T-helper 1 cell treated with Interleukin-12 subunit alpha and Interleukin-12 subunit beta and Interleukin-4 antibody, amounts not matched to agents 30 μg/mL and 1 μg/mL, for 36 hours (primary cell): ENCODE results near the gene POLR2H.
"Not testable (repeated sequence)": the region's sequence is repeated elsewhere in the genome, so short reads cannot be mapped to it uniquely, and the experiment has no call there.

Experiments
- H3K27ac Mint-ChIP-seq: one replicate; pipeline ENCODE4 v1.8.0; 2021; ENCODE audit warnings: mild to moderate bottlenecking, mixed read lengths
- H3K27me3 Mint-ChIP-seq: one replicate; pipeline ENCODE4 v1.8.0; 2021; ENCODE audit warnings: low read depth, mixed read lengths
- H3K36me3 Mint-ChIP-seq: one replicate; pipeline ENCODE4 v1.8.0; 2021; ENCODE audit warnings: low read depth, mixed read lengths
- H3K4me1 Mint-ChIP-seq: one replicate; pipeline ENCODE4 v1.8.0; 2021; ENCODE audit warnings: low read depth, mixed read lengths
- H3K4me3 Mint-ChIP-seq: one replicate; pipeline ENCODE4 v1.8.0; 2021; ENCODE audit warnings: mild to moderate bottlenecking, moderate library complexity, mixed read lengths
- H3K9me3 Mint-ChIP-seq: one replicate; pipeline ENCODE4 v1.8.0; 2021; ENCODE audit warnings: mixed read lengths

Gene POLR2H

DNA sequence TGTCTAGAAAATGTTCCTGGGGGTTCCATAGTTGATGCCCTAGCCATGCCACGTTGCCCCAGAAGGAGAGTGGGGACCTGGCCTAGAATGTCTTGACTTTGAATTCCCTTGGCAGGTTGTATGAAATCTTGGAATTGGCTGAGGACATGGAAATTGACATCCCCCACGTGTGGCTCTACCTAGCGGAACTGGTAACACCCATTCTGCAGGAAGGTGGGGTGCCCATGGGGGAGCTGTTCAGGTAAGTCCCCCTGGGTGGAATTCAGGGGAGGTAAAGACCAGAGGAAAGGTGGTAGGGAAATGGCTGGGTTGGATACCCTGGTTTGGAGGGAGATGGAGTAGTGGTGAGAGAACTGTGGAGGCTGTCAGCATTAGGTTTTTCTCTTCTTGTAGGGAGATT is 33.0 kb upstream of the POLR2H start:
- peaks cover 14% of the 10 kb centered on the region for H3K4me1 Mint-ChIP-seq
- no peak overlapping the region for H3K27ac Mint-ChIP-seq
- no peaks in the 10 kb centered on the region for H3K9me3 Mint-ChIP-seq
- H3K4me3 Mint-ChIP-seq = no peak overlapping the region
- no peaks in the 10 kb centered on the region for H3K27me3 Mint-ChIP-seq
- H3K36me3 Mint-ChIP-seq = peaks cover 83% of the 10 kb centered on the region

DNA sequence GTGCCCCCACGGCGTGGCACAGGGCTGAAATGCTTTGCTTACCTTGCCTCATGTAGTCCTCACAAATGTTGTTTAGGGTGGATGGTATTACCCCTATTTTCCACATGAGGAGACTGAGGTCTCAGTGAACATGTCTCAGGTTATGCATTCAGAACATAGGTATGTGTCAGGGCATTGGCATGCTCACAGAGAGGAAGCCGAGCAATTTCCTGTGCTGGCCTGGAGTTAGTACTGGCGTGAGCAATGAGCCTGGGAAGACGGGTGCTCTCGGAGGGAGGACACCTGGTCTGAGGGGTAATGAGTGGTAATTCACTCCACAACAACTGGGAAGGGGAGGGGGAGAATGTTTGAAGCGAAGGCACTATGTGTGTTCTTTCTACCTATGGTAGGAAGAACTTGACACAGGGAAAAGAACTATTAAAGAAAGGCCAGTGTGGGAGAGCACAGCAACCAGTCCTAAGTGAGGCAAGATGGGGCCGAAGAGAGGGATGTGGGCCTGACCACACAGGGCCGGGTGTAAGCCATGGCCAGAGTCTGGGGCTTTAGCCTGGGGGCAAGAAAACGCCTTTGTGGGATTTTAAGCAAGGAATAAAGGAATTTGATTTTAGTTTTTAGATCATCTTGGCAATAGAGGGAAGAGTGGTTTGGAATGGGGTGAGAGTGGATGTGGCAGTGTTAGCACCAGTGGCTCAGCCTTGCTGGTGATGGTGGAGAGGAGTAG is 29.0 kb upstream of the POLR2H start:
- Mint-ChIP-seq H3K27ac (peak overlapping the region; percentile 65), H3K9me3 (no peaks in the 10 kb centered on the region), H3K36me3 (peaks cover 68% of the 10 kb centered on the region), H3K4me3 (no peak overlapping the region), H3K4me1 (peaks cover 31% of the 10 kb centered on the region), H3K27me3 (peaks cover 2% of the 10 kb centered on the region)

DNA sequence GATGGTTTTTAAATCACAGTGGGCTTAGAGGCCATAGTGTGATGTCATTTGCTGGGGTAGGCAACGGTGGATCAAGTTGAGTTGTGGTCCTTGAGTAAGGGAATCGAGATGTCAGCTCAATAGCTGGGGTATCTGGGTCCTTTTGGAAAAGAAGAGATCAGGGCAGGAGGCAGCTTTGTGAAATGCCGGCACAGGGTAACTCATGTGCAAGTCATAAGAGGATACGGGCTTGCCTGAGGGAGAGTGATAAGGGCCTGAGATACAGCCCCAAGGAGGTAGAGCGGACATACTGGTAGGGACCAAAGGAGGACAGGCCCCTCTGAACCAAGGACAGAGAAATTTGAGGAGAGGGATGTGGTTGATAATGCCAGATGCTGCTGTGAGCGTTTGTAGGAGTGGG is 28.3 kb upstream of the POLR2H start:
- Mint-ChIP-seq H3K9me3 (no peaks in the 10 kb centered on the region), H3K4me3 (no peak overlapping the region), H3K36me3 (peaks cover 68% of the 10 kb centered on the region), H3K27ac (peak overlapping the region; percentile 65), H3K4me1 (peaks cover 36% of the 10 kb centered on the region), H3K27me3 (peaks cover 6% of the 10 kb centered on the region)

DNA sequence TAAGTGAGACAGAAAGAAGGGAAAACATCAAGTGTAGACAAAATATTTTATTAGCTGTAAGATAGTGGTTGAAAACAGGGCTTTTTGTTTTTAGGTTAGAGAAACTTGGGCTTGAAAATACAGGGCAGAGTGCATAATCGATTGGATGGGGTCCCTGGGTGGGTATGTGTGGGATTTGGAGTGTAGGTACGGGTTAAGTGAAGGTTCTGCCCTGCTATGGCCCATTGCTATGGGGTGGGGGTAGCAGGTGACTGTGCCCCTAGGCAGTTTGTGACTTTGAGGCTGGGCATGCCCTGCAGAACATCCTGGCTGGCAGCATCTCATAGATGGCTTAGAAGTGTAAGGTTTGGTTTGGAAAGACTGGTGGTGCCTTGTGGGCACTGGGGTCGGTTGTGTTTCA is 27.8 kb upstream of the POLR2H start:
- H3K36me3 Mint-ChIP-seq = peaks cover 65% of the 10 kb centered on the region
- H3K4me1 Mint-ChIP-seq = peaks cover 36% of the 10 kb centered on the region
- peak overlapping the region; percentile 23 for H3K4me3 Mint-ChIP-seq
- peak overlapping the region; percentile 65 for H3K27ac Mint-ChIP-seq
- H3K27me3 Mint-ChIP-seq = peaks cover 6% of the 10 kb centered on the region
- H3K9me3 Mint-ChIP-seq = no peaks in the 10 kb centered on the region

DNA sequence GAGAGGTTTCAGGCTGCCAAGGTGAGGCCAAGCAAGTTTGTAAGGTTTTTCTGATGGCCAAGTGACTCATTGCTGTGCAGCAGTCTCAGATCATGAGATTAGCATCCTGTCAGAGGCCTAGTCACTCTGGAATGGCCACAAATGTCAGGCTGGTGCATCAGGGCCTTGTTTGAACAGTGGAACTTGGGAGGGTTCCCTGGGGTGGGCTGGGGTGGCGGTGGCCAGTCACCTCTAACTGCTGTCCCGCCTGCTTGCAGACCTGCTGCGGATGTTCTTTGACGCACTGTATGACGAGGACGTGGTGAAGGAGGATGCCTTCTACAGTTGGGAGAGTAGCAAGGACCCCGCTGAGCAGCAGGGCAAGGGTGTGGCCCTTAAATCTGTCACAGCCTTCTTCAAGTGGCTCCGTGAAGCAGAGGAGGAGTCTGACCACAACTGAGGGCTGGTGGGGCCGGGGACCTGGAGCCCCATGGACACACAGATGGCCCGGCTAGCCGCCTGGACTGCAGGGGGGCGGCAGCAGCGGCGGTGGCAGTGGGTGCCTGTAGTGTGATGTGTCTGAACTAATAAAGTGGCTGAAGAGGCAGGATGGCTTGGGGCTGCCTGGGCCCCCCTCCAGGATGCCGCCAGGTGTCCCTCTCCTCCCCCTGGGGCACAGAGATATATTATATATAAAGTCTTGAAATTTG is 26.9 kb upstream of the POLR2H start:
- H3K4me3 Mint-ChIP-seq = peak overlapping the region; percentile 28
- peaks cover 40% of the 10 kb centered on the region for H3K4me1 Mint-ChIP-seq
- H3K36me3 Mint-ChIP-seq = peaks cover 57% of the 10 kb centered on the region
- H3K27me3 Mint-ChIP-seq = peaks cover 6% of the 10 kb centered on the region
- peak overlapping the region; percentile 65 for H3K27ac Mint-ChIP-seq
- H3K9me3 Mint-ChIP-seq = no peaks in the 10 kb centered on the region

DNA sequence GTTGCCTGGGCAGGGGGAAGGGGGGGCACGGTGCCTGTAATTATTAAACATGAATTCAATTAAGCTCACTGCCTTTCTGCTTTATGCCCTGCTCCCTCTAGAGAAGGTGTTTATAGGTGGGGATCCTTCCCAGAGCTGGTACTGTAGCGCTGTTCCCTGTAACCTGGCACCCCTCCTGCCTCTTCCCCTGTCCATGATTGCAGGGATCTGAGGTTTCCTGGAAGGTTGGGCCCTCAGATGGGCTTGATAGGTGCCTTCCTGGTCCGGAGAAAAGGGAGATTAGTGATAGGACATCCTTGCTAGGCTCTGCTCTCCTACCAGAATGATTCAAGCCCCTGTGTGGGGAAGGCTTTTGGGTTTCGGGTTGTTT is 26.2 kb upstream of the POLR2H start:
- Mint-ChIP-seq H3K27me3 (peaks cover 6% of the 10 kb centered on the region), H3K27ac (peak overlapping the region; percentile 86), H3K36me3 (peaks cover 52% of the 10 kb centered on the region), H3K4me1 (peaks cover 40% of the 10 kb centered on the region), H3K4me3 (peak overlapping the region; percentile 67), H3K9me3 (no peaks in the 10 kb centered on the region)

DNA sequence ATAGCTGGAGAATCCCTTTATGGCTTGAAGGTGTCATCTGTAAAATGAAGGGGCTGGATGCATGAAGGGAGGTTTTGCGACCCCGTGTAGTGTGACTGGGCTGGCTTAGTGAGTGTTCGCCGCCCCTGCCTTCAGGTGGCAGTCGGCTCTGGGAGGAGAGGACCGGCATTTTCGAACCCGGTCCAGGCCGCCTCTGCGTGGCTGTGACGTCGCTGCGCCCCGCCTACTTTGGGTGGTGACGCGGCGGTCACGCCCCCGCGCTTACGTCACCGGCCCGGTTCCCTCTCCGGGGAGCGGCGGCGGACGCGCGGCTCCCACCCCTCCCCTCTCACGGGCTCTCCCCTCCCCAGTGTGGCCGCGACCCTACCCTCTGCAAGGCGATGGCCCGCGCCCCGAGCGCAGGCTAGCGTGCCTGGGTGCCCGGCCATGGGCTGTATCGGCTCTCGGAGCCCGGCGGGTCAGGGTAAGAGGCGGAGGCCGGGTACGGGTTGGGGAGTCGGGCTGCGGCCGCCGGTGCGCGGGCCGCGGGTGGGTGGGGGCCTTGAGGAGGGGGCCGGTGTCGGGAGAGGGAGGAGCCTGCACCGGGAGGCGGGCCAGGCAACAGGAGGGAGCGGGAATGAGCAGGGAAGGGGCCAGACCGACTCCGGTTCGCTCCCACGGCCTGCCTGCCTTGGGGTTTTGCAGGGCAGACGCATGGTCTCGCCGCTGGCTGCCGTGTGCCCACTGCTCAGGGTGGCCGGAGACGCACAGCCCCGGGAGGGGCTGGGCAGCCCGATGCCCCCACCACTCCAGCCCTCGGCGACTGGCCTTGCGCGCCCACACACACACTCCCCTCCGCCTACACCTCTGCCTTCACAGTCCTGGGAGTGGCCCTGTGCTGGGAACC is 25.6 kb upstream of the POLR2H start:
- Mint-ChIP-seq H3K4me3 (peak overlapping the region; percentile 84), H3K27me3 (peaks cover 6% of the 10 kb centered on the region)

DNA sequence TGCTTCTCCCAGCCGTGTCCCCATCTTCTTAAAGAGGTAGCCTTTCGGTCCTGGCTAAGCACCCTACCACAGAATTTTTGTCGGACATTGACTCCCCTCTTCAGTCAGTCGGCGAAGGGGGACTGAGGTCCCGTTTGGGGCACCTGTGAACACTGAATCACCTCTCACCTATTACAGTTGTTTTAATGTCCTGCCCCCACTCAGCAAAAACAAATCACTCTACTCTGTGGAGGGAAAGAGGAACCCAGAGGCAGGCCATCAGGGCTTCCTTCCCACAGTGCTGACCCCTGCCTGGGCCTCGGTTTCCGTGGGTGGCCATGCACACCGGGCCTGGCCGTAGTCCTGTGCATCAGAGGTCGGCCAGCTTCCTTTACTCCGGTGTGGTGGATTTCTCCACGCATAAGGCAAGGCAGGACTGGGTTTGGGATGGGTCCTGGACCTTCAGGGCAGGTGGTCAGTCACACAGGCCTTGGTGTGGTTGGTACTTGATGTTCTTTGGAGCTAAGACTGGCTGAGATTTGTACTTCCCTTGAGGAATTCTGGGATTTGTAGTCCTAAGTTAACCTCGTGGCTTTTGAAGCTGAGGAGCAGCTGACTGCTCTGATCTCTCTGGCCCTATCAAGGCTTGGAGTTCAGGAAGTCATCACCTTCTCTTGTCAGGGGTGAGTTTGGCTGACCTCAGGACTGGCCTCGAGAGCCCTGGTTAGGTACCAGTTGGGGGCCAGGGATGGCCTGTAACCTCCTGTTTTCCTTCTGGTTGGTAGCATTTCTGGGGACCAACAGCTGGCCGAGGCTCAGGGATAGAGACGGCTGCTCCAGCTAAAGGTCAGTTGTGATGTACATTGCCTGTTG is 24.7 kb upstream of the POLR2H start:
- Mint-ChIP-seq H3K4me3 (peak overlapping the region; percentile 84), H3K27me3 (peaks cover 6% of the 10 kb centered on the region), H3K27ac (peak overlapping the region; percentile 84), H3K4me1 (peaks cover 46% of the 10 kb centered on the region), H3K36me3 (peaks cover 39% of the 10 kb centered on the region), H3K9me3 (no peaks in the 10 kb centered on the region)

More for the DNA sequence above, 25.6 kb upstream of the POLR2H start:
- H3K9me3 Mint-ChIP-seq = no peaks in the 10 kb centered on the region
- peak overlapping the region; percentile 86 for H3K27ac Mint-ChIP-seq
- peaks cover 44% of the 10 kb centered on the region for H3K4me1 Mint-ChIP-seq
- H3K36me3 Mint-ChIP-seq = peaks cover 48% of the 10 kb centered on the region

DNA sequence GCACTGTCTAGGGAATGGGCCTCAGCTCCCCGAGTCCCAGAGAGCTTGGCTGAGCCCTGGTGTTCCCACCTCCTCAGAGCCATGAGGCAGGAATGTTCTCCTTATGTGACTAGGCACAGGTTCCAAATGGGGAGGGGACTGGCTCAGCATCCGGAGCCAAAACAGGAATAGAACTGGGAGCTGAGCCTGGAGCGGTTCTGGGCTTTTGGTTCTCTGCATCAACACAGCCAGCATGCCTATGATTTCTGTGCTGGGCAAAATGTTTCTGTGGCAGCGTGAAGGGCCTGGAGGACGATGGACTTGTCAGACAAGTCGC is 24.2 kb upstream of the POLR2H start, which contains the start of gene FAM131A:
FAM131A (plus strand) TSS at position 202 of the 316 bp plus-strand sequence; CDS start at position 233, 31 bp downstream.
- Mint-ChIP-seq H3K27me3 (peaks cover 6% of the 10 kb centered on the region), H3K4me3 (peak within 1 kb of the TSS; percentile 84), H3K27ac (peak within 1 kb of the TSS; percentile 84), H3K4me1 (peaks cover 44% of the 10 kb centered on the region), H3K36me3 (peaks cover 34% of the 10 kb centered on the region), H3K9me3 (no peaks in the 10 kb centered on the region)

DNA sequence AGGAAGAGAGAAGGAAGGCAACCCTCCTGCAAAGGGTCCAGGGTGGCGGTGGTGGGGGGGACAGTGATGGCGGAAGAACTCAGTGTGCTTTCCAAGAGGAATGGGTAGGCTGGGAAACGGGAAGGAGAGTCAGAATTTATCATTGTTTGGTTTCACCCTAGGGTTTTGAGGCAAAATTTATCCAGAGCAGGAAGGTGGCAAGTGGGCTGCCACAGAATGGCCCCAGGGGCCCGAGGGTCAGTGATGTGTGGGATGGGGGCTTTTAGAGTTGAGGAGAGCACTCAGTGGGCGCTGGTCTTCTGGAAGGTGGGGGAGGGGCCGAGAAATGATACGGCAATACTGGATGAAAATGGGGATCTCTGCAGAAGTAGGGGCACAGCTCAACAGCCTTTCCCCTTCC is 23.5 kb upstream of the POLR2H start:
- H3K4me3 Mint-ChIP-seq = peak overlapping the region; percentile 32
- no peak overlapping the region for H3K27ac Mint-ChIP-seq
- no peaks in the 10 kb centered on the region for H3K9me3 Mint-ChIP-seq
- H3K27me3 Mint-ChIP-seq = peaks cover 6% of the 10 kb centered on the region
- H3K4me1 Mint-ChIP-seq = peaks cover 38% of the 10 kb centered on the region
- H3K36me3 Mint-ChIP-seq = peaks cover 27% of the 10 kb centered on the region

DNA sequence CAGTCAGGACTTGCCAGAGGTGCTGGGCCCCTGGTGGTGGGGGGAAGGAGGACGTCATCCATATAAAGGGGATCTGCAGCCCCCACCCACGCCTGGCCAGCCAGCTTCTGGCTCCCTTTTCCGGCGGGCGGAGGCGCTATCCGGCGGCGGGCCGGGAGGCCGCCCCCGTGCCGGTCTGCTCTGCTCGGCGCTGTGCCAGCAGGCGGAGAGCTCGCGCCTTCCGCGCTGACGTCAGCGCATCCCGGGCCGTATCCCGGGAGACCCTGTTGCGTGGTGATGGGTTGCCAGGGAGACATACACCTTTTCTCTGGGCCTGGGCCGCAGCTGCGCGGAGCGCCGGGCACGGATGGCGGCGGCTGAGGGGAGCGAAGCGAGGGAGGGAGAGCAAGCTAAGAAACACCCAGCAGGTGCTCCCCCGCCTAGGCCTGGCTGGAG is 23.0 kb upstream of the POLR2H start:
- Mint-ChIP-seq H3K36me3 (peaks cover 22% of the 10 kb centered on the region), H3K27ac (no peak overlapping the region), H3K27me3 (peaks cover 6% of the 10 kb centered on the region), H3K9me3 (no peaks in the 10 kb centered on the region), H3K4me1 (peaks cover 33% of the 10 kb centered on the region), H3K4me3 (no peak overlapping the region)

DNA sequence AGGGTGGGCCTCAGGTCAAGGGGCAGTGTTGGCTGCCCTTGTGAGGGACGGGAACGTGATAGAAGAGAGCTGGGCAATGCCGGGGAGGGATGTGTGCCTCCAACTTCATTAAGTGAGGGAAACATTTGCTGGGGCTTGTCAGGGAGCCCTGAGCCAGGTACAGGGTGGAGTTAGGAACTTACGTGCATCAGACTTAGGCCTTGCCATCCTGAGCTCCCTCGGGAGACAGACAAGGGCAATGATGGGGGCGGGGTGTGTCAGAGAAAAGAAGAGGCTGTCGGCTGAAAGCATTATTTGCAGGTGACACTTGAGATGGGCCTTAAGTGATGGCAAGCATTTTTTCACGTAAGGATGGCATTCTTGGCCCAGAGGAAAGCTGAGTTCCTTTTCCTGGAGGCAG is 22.5 kb upstream of the POLR2H start:
- Mint-ChIP-seq H3K4me1 (peaks cover 29% of the 10 kb centered on the region), H3K9me3 (no peaks in the 10 kb centered on the region), H3K4me3 (no peak overlapping the region), H3K36me3 (peaks cover 18% of the 10 kb centered on the region), H3K27ac (no peak overlapping the region), H3K27me3 (peaks cover 6% of the 10 kb centered on the region)

DNA sequence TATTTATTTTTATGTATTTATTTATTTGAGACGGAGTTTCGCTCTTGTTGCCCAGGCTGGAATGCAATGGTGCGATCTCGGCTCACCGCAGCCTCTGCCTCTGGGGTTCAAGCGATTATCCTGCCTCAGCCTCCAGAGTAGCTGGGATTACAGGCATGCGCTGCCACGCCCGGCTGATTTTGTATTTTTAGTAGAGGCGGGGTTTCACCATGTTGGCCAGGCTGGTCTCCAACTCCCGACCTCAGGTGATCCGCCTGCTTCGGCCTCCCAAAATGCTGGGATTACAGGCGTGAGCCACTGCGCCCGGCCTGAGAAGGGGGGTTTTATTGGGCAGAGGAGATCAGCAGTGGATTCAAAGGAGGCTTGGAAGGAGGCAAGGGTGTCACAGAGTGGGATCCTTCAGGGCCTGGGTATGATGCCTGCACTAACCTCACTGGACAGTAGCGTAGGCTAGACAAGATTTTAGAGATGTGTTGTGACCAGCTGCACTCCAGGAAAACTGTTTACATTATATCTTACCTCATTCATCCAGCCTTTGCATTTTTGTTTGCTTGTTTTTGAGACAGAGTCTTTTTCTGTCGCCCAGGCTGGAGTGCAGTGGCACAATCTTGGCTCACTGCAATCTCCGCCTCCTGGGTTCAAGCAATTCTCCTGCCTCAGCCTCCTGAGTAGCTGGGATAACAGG is 21.9 kb upstream of the POLR2H start:
- H3K4me3 Mint-ChIP-seq, H3K9me3 Mint-ChIP-seq, H3K27me3 Mint-ChIP-seq, H3K27ac Mint-ChIP-seq: not testable (repeated sequence)
- H3K4me1 Mint-ChIP-seq = peaks cover 23% of the 10 kb centered on the region
- peaks cover 12% of the 10 kb centered on the region for H3K36me3 Mint-ChIP-seq
